ENCODE results near the gene HPSE2. TPM values are rescaled to one million over a fixed set of nuclear protein-coding genes. Genes with fewer than 3 reads are reported as not detected.

HPSE2 gene
- polyA plus RNA-seq, 1 experiment: not detected

- Histone ChIP-seq H3K4me3 (ENCODE audit: low read depth, low read length) (no peak overlapping the region), H3K27me3 (ENCODE audit: control insufficient read depth, insufficient read depth, low read length) (no peaks in the 10 kb centered on the region), H3K36me3 (ENCODE audit: control insufficient read depth, insufficient read depth, low read length) (peaks cover 13% of the 10 kb centered on the region)
- DNase-seq (ENCODE audit: low read depth): no peak
- CTCF ChIA-PET: interaction anchor here (7.2 kb wide), 1 partner anchor 9 kb away, joined by 44 read pairs; no protein-coding TSS in a partner anchor
- POLR2A ChIA-PET: no interaction called here
- TF ChIP-seq CTCF (IDR thresholded peaks at IDR 0.05; ENCODE audit: insufficient read depth, low read depth, low read length): no peak
Observed at GRCh38 chr10:98416606-98417388, 818.9 kb downstream of the HPSE2 start.

GRCh38 chr10:98415731-98416119 is 819.9 kb downstream of the HPSE2 start:
- no peak for DNase-seq (ENCODE audit: low read depth)
- H3K4me3 ChIP-seq (ENCODE audit: low read depth, low read length): no peak overlapping the region
- ChIA-PET CTCF (interaction anchor here (0.9 to 7.2 kb wide), 3 partner anchors 10 to 106 kb away, joined by 3 to 44 read pairs (median 7); no protein-coding TSS in a partner anchor), POLR2A (interaction anchor here (1.0 kb wide), 1 partner anchor 11 kb away, joined by 3 read pairs; no protein-coding TSS in a partner anchor)
- no peaks in the 10 kb centered on the region for H3K27me3 ChIP-seq (ENCODE audit: control insufficient read depth, insufficient read depth, low read length)
- H3K36me3 ChIP-seq (ENCODE audit: control insufficient read depth, insufficient read depth, low read length): peaks cover 13% of the 10 kb centered on the region
- no peak for TF ChIP-seq CTCF (IDR thresholded peaks at IDR 0.05; ENCODE audit: insufficient read depth, low read depth, low read length)

GRCh38 chr10:98414932-98415730 is 820.5 kb downstream of the HPSE2 start, which contains the start of gene PYROXD2:
Gene PYROXD2 (minus strand): TSS chr10:98415182. CDS start chr10:98415135, 47 bp downstream.
- H3K4me3 ChIP-seq (ENCODE audit: low read depth, low read length): peak within 1 kb of the TSS; percentile 61
- ChIA-PET CTCF (interaction anchor here (0.9 to 7.2 kb wide), 5 partner anchors 9 to 106 kb away, joined by 3 to 44 read pairs (median 7); no protein-coding TSS in a partner anchor), POLR2A (interaction anchor here (1.0 kb wide), 1 partner anchor 12 kb away, joined by 3 read pairs; no protein-coding TSS in a partner anchor)
- H3K36me3 ChIP-seq (ENCODE audit: control insufficient read depth, insufficient read depth, low read length): peaks cover 13% of the 10 kb centered on the region
- peak; percentile 65 for DNase-seq (ENCODE audit: low read depth)
- no peaks in the 10 kb centered on the region for H3K27me3 ChIP-seq (ENCODE audit: control insufficient read depth, insufficient read depth, low read length)
- peak; percentile 18; the same call in 1 of the 2 replicates for TF ChIP-seq CTCF (IDR thresholded peaks at IDR 0.05; ENCODE audit: insufficient read depth, low read depth, low read length)

GRCh38 chr10:98414578-98414931 is 821.1 kb downstream of the HPSE2 start:
- Histone ChIP-seq H3K27me3 (ENCODE audit: control insufficient read depth, insufficient read depth, low read length) (no peaks in the 10 kb centered on the region), H3K4me3 (ENCODE audit: low read depth, low read length) (peak overlapping the region; percentile 61), H3K36me3 (ENCODE audit: control insufficient read depth, insufficient read depth, low read length) (peaks cover 11% of the 10 kb centered on the region)
- POLR2A ChIA-PET: interaction anchor here (1.0 kb wide), 1 partner anchor 12 kb away, joined by 3 read pairs; no protein-coding TSS in a partner anchor
- DNase-seq (ENCODE audit: low read depth): no peak
- no peak for TF ChIP-seq CTCF (IDR thresholded peaks at IDR 0.05; ENCODE audit: insufficient read depth, low read depth, low read length)
- CTCF ChIA-PET: interaction anchor here (0.9 to 7.2 kb wide), 5 partner anchors 10 to 105 kb away, joined by 3 to 44 read pairs (median 7); no protein-coding TSS in a partner anchor

Data from BJ (cell line).